Neural progenitor cell (in vitro differentiated cells): ENCODE measurements around the gene PRR12. TPM values are rescaled to one million over a fixed set of nuclear protein-coding genes. Genes with fewer than 3 reads are reported as not detected.

Experiments used
- DNase-seq: peaks from one replicate; pipeline ENCODE4 v3.0.0-alpha.2; 2016; ENCODE audit warnings: low spot score
- H2AFZ ChIP-seq: fragments of 200-600 bp; sonication (generic); replicated peaks from 2 replicates; pipeline ENCODE4 v1.6.1; 2016; ENCODE audit warnings: antibody characterized with exemption
- H3F3A ChIP-seq: fragments of 200-600 bp; sonication (generic); 2 replicates; pipeline ENCODE4 v1.6.1; 2016; ENCODE audit warnings: antibody characterized with exemption, low read depth
- H3K27ac ChIP-seq: fragments of 200-600 bp; sonication (generic); 2 replicates; pipeline ENCODE4 v1.5.1; 2016; ENCODE audit warnings: mild to moderate bottlenecking
- H3K27me3 ChIP-seq: fragments of 200-600 bp; sonication (generic); 2 replicates; pipeline ENCODE4 v1.6.1; 2016; ENCODE audit warnings: mild to moderate bottlenecking, moderate library complexity
- H3K36me3 ChIP-seq: fragments of 200-600 bp; sonication (generic); 2 replicates; pipeline ENCODE4 v1.5.1; 2016
- H3K4me1 ChIP-seq: fragments of 200-600 bp; sonication (generic); 2 replicates; pipeline ENCODE4 v1.6.1; 2016; ENCODE audit warnings: mixed run types
- H3K4me2 ChIP-seq: fragments of 200-600 bp; sonication (generic); 2 replicates; pipeline ENCODE4 v1.6.1; 2016
- H3K4me3 ChIP-seq: fragments of 200-600 bp; sonication (generic); 2 replicates; pipeline ENCODE4 v1.5.1; 2016
- H3K79me2 ChIP-seq: fragments of 200-600 bp; sonication (generic); 2 replicates; pipeline ENCODE4 v1.6.1; 2016; ENCODE audit warnings: low read depth
- H3K9ac ChIP-seq: fragments of 200-600 bp; sonication (generic); 2 replicates; pipeline ENCODE4 v1.6.1; 2016
- H3K9me3 ChIP-seq: fragments of 200-600 bp; sonication (generic); 2 replicates; pipeline ENCODE4 v1.5.1; 2016; ENCODE audit warnings: low read depth
- H4K20me1 ChIP-seq: fragments of 200-600 bp; sonication (generic); 2 replicates; pipeline ENCODE4 v1.6.1; 2016; ENCODE audit warnings: low read depth
- H3K27ac Mint-ChIP-seq: 3 replicates; pipeline ENCODE4 v1.8.0; 2021; ENCODE audit warnings: mixed read lengths
- H3K27me3 Mint-ChIP-seq: 2 replicates; pipeline ENCODE4 v1.8.0; 2022; ENCODE audit warnings: low read depth, mild to moderate bottlenecking, inconsistent platforms, moderate library complexity, mixed read lengths; ENCODE audit not compliant: insufficient read depth
- H3K36me3 Mint-ChIP-seq: 3 replicates; pipeline ENCODE4 v1.8.0; 2021; ENCODE audit warnings: mixed read lengths
- H3K4me1 Mint-ChIP-seq: 3 replicates; pipeline ENCODE4 v1.8.0; 2021; ENCODE audit warnings: mixed read lengths
- H3K4me3 Mint-ChIP-seq: 3 replicates; pipeline ENCODE4 v1.8.0; 2021; ENCODE audit warnings: mild to moderate bottlenecking, moderate library complexity, mixed read lengths
- H3K9me3 Mint-ChIP-seq: 3 replicates; pipeline ENCODE4 v1.8.0; 2020; ENCODE audit warnings: mixed read lengths
- CTCF ChIP-seq: fragments of 200-600 bp; sonication (generic); IDR thresholded peaks from 2 replicates; pipeline ENCODE4 v1.5.1; 2017; ENCODE audit warnings: antibody characterized with exemption, mild to moderate bottlenecking
- EZH2 ChIP-seq: fragments of 200-600 bp; sonication (generic); IDR thresholded peaks from 2 replicates; pipeline ENCODE4 v1.6.1; 2017; ENCODE audit warnings: antibody characterized with exemption, mild to moderate bottlenecking, moderate library complexity
- EZH2phosphoT487 ChIP-seq: fragments of 200-600 bp; sonication (generic); IDR thresholded peaks from 2 replicates; pipeline ENCODE4 v1.6.1; 2017; ENCODE audit warnings: antibody characterized with exemption
- total RNA-seq: library from RNA; depleted of rRNA; stranded (reverse); fragments of >200 nt; gene quantifications from 2 replicates; pipeline ENCODE4 v1.2.3, GENCODE V29; 2015; ENCODE audit warnings: low replicate concordance

The PRR12 gene
- total RNA-seq, 1 donor from 2014 or later, result 3.2 TPM

GRCh38 chr19:49665036-49665350, 74.0 kb downstream of the PRR12 start:
- peak overlapping the region; percentile 28 for H3K27ac Mint-ChIP-seq
- peaks cover 39% of the 10 kb centered on the region for H3K79me2 ChIP-seq
- peaks cover 31% of the 10 kb centered on the region for H3F3A ChIP-seq
- no peak overlapping the region for H3K27ac ChIP-seq
- H3K9me3 ChIP-seq, result no peaks in the 10 kb centered on the region
- H3K27me3 ChIP-seq, result no peaks in the 10 kb centered on the region
- no peaks in the 10 kb centered on the region for H3K9me3 Mint-ChIP-seq
- TF ChIP-seq EZH2 (no peak), CTCF (no peak), EZH2phosphoT487 (no peak)
- H3K27me3 Mint-ChIP-seq, result peaks cover 5% of the 10 kb centered on the region
- peak overlapping the region; percentile 93 for H3K4me2 ChIP-seq
- H3K4me1 Mint-ChIP-seq, result peaks cover 20% of the 10 kb centered on the region
- peak overlapping the region; percentile 85 for H3K4me3 ChIP-seq
- peaks cover 19% of the 10 kb centered on the region for H4K20me1 ChIP-seq
- DNase-seq, result no peak
- H3K4me1 ChIP-seq, result peaks cover 11% of the 10 kb centered on the region
- H2AFZ ChIP-seq, result no peak overlapping the region
- peak overlapping the region; percentile 23 for H3K9ac ChIP-seq
- peak overlapping the region; percentile 98 for H3K4me3 Mint-ChIP-seq
- H3K36me3 Mint-ChIP-seq, result peaks cover 14% of the 10 kb centered on the region
- H3K36me3 ChIP-seq, result peaks cover 4% of the 10 kb centered on the region

DNA sequence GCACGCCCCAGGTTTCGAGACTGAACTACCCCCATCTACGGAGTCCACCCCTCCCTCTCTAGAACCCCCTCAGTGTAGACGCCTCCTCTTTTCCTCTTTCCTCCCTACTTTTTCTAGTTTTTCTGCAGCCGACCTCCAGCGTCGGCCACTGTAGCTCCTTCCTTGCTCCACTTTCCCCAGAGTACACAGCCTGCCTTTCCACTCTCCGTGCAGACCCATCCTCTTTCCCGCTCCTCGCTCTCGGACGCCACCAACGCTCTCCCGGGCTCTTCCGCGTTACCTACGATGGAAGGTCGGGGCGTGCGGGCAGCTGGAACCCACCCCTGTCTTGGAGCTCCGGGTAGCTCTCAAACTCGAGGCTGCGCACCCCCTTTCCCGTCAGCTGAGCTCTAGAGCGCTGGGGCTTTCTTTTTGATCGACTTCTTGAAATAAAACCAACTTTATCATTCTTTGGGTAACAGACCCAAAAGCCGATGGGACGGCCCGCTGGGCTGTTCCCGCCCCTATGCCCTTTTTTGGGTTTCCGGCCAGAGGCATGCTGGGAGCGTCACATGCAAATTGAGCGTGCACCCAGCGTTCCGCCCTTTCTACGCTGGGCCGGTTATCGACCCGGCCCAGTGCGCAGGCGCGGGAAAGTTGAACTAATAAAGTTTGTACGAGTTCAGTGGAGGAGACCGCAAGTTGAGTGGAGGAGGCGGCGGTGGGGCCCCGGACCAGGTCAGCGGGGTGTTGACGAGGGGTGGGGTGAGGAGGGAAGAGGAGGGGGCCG, 74.6 kb downstream of the PRR12 start, which contains the start of the genes BCL2L12 and IRF3:
Gene BCL2L12 (plus strand): TSS at position 583 of the 769 bp plus-strand sequence. CDS start 760 bp downstream, outside the sequence.
Gene IRF3 (minus strand): TSS at position 507 of the 769 bp plus-strand sequence. CDS start 1,019 bp downstream, outside the sequence.
- TF ChIP-seq CTCF, result no peak
- TF ChIP-seq EZH2, result no peak
- Histone ChIP-seq H3K4me2 (peak within 1 kb of the TSS; percentile 93), H4K20me1 (peaks cover 19% of the 10 kb centered on the region), H3K27ac (no peak within 1 kb of the TSS), H3K4me1 (peaks cover 11% of the 10 kb centered on the region), H3K27me3 (no peaks in the 10 kb centered on the region), H3K9me3 (no peaks in the 10 kb centered on the region), H2AFZ (peak within 1 kb of the TSS; percentile 88), H3K36me3 (no peaks in the 10 kb centered on the region), H3K79me2 (peaks cover 39% of the 10 kb centered on the region), H3K4me3 (peak within 1 kb of the TSS; percentile 85), H3F3A (peaks cover 26% of the 10 kb centered on the region), H3K9ac (peak within 1 kb of the TSS; percentile 86)
- Mint-ChIP-seq H3K27me3 (peaks cover 5% of the 10 kb centered on the region), H3K27ac (peak within 1 kb of the TSS; percentile 98), H3K36me3 (peaks cover 9% of the 10 kb centered on the region), H3K9me3 (no peaks in the 10 kb centered on the region), H3K4me3 (peak within 1 kb of the TSS; percentile 98), H3K4me1 (peaks cover 20% of the 10 kb centered on the region)
- DNase-seq, result peak; percentile 99

DNA sequence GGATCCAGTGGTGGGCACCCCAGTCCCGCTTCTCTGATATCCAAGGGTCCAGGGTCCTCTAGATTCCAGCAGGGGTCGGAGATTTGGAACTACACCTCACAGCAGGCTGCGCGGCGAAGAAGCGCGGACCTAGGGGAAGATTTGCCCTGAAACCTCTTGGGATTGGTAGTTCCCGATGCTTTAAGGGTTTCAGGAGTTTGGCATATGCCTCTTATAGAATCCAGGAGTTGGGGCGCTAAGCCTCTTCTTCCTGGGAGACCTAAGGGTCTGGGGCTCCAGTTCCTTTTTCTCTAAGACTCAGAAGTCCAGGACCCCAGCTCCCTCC, 75.1 kb downstream of the PRR12 start:
- H3K27ac Mint-ChIP-seq, result peak overlapping the region; percentile 98
- H3K9me3 ChIP-seq, result no peaks in the 10 kb centered on the region
- peak overlapping the region; percentile 88 for H2AFZ ChIP-seq
- TF ChIP-seq EZH2, result no peak
- no peak for TF ChIP-seq EZH2phosphoT487
- TF ChIP-seq CTCF, result peak; percentile 33
- H3K36me3 ChIP-seq, result no peaks in the 10 kb centered on the region
- H3K4me3 Mint-ChIP-seq, result peak overlapping the region; percentile 98
- no peaks in the 10 kb centered on the region for H3K9me3 Mint-ChIP-seq
- H3K27me3 Mint-ChIP-seq, result peaks cover 5% of the 10 kb centered on the region
- H3F3A ChIP-seq, result peaks cover 28% of the 10 kb centered on the region
- H3K4me1 Mint-ChIP-seq, result peaks cover 20% of the 10 kb centered on the region
- H3K4me1 ChIP-seq, result peaks cover 11% of the 10 kb centered on the region
- peak overlapping the region; percentile 85 for H3K4me3 ChIP-seq
- DNase-seq, result no peak
- H3K27ac ChIP-seq, result no peak overlapping the region
- peaks cover 9% of the 10 kb centered on the region for H3K36me3 Mint-ChIP-seq
- H4K20me1 ChIP-seq, result peaks cover 19% of the 10 kb centered on the region
- H3K27me3 ChIP-seq, result no peaks in the 10 kb centered on the region
- H3K79me2 ChIP-seq, result peaks cover 39% of the 10 kb centered on the region
- H3K4me2 ChIP-seq, result peak overlapping the region; percentile 93
- peak overlapping the region; percentile 86 for H3K9ac ChIP-seq
